GM19023 (cell line): ENCODE results near the gene TRPM1.

Experiments used
- ATAC-seq: cut with Tn5 transposase; IDR thresholded peaks from one replicate; pipeline ENCODE4 v1.9.1; 2021; ENCODE audit warnings: mild to moderate bottlenecking, moderate library complexity; ENCODE audit not compliant: unreplicated experiment

TRPM1 gene

GRCh38 chr15:31101262-31102038 is at the start of gene TRPM1:
TRPM1 (minus strand) TSS chr15:31101725; CDS start chr15:31081355, 20,370 bp downstream.
- ATAC-seq, result no peak

- no peak for ATAC-seq
These were observed 49.3 kb upstream of the TRPM1 start for GRCh38 chr15:31150732-31151231.

DNA sequence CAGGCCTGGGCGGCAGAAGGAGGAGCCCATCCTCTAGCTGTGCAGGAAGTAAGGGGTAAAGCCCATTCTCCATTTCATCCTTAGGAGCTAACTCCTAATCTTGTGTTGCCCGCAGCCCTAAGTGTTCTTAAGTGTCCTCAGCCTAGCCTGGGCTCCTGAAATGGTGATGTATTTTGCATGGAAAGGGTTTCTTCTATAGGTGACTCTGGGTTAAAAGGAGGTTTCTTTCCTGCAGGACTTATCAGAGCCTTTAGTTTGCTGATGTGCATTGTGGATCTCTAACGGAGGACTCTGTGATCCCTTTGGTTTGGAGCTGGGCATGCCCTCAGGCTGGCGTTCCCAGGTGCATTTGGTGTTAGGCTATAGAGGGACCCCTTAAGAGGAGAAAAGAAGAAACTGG is 48.5 kb upstream of the TRPM1 start:
- ATAC-seq, result no peak

GRCh38 chr15:31149088-31149505 is 47.6 kb upstream of the TRPM1 start:
- ATAC-seq, result no peak

- ATAC-seq, result no peak
These were observed 47.0 kb upstream of the TRPM1 start for GRCh38 chr15:31148297-31149087.

- no peak for ATAC-seq
These were observed 46.4 kb upstream of the TRPM1 start for GRCh38 chr15:31147944-31148296.

GRCh38 chr15:31147456-31147855 is 45.9 kb upstream of the TRPM1 start:
- no peak for ATAC-seq

GRCh38 chr15:31145271-31145911 is 43.9 kb upstream of the TRPM1 start:
- no peak for ATAC-seq

GRCh38 chr15:31141792-31142191 is 40.3 kb upstream of the TRPM1 start:
- no peak for ATAC-seq

DNA sequence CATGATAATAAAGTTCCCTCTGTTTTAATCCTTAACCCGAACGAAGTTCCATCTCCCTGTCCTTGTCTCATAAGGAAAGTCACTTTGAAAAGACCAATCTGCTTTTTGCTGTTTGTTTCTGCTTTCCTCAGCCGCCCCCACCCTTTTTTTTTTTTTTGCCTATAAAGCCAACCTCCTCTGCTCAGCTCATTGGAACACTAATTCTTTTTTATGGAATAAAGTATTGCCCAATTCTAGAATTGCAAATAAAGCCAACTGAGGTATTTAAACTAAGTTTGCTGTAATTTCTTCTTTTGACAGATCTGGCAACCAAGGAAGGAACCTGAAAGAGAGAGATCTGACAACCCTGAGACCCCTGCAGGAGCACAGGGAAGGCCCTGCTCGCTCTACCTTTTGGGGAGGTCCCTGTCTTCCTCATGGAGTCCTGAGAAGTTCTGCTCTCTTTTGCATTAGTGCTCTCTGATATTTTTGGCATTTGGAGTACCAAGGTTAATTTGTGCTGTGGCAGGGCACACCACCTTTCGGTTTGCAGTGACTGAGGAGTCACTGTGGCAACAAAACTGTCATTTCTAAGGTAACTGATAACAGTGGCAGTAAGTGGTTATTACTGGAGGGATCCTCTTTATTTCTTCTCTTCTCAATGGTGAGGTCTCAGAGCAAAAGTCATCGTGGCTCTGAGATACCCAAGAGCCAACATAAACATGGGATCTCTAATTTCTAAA is 35.2 kb upstream of the TRPM1 start:
- ATAC-seq, result no peak

DNA sequence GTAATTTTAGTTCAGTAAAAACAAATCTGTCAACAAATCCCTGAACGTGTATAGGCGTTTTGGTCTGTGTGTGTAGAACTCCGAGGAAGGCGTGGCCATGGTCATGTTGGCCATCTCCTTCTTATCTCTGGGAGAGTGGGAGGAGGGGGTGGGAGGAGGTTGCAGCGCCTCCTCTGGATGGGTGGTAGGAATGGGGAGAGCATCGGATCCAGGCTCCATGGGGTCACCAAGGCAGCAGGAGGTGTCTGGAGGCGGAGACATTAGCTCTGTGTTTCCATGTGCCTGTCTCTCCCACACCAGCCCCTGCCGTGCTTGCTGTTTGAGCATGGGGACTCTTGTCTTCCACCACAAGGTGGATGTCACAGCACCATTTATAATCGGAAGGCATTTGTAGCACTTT is 34.5 kb upstream of the TRPM1 start:
- ATAC-seq, result no peak

- no peak for ATAC-seq
These were observed 34.0 kb upstream of the TRPM1 start for GRCh38 chr15:31135523-31135922.

GRCh38 chr15:31133890-31134289 is 32.4 kb upstream of the TRPM1 start:
- no peak for ATAC-seq

- ATAC-seq, result no peak
These were observed 30.4 kb upstream of the TRPM1 start for GRCh38 chr15:31131853-31132375.

DNA sequence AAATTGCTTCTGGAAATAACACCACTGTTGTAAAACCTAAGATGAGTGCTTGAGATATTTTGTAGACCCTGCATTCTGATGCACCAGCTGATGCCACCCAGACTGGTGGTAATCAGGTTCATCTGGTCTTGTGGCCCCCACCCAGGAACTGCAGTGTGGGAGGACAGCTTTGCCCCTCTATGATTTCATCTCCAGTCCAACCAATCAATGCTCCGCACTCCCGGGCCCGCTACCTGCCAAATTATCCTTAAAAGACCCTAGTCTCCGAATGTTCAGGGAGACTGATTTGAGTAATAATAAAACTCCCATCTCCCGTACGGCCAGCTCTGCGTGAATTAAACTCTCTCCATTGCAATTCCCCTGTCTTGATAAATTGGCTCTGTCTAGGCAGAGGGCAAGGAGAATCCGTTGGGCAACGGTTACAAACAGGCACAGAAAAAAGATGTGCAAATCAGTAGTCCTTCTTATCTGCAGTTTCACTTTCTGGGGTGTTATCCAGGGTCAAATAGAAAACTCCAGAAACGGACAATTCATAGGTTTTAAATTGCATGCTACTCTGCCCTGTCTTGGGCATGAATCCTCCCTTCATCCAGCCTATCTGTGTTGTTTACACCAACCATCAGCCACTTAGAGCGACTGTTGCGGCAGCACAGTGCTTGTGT is 29.2 kb upstream of the TRPM1 start:
- no peak for ATAC-seq

DNA sequence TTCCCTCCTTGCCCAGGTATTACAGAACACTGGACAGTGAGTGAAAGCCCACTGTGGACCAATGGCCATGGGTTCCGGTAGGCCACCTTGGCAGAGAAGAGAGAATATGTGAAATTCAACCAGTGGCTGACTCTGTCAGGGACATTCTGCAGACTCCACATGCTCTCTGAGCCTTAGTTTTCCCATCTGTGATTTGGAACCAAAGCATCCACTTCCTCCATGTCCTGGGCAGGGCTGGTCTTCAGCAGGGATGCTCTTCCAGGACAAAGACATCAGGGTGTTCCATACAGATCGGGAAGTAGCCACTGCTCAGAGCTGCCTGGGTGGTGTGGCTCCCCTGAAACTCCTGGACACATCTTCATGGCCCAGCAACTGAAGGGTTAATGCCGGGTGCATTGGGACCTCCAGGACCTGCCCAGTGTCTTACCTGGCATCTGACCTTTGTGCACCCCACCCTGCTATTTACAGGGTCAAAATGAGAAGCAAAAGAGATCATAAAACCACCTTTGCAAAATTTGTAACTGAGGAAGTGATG is 28.3 kb upstream of the TRPM1 start:
- ATAC-seq, result no peak

GRCh38 chr15:31128919-31129768 is 27.6 kb upstream of the TRPM1 start:
- peak; percentile 89 for ATAC-seq

- ATAC-seq, result no peak
These were observed 27.0 kb upstream of the TRPM1 start for GRCh38 chr15:31128477-31128876.
